OCI-LY7 (cell line): ENCODE data around the gene THEMIS. TPM values are rescaled to one million over a fixed set of nuclear protein-coding genes. Genes with fewer than 3 reads are reported as not detected.

Source experiments
- BruUV-seq: library from RNA; stranded (reverse); fragments of 400-500 nt; replicated peaks from 2 replicates; lab custom pipeline; 2021; lab: Mats Ljungman, UMichigan
- CTCF ChIA-PET: fragments of 300-600 bp; sonication (Branson Sonifier 250); formaldehyde crosslinking; loops from one replicate; lab custom pipeline; 2022; ENCODE audit warnings: antibody characterized with exemption; ENCODE audit not compliant: unreplicated experiment; lab: Charles Lee
- POLR2A ChIA-PET: fragments of 300-600 bp; sonication (Branson Sonifier 250); formaldehyde crosslinking; loops from one replicate; lab custom pipeline; 2022; ENCODE audit warnings: antibody characterized with exemption; lab: Charles Lee
- DNase-seq: peaks from one replicate; pipeline ENCODE4 v3.0.0-alpha.2; 2015; ENCODE audit warnings: low spot score
- H2AFZ ChIP-seq: fragments of 200-600 bp; sonication (generic), shearing (Covaris generic); 2 replicates; pipeline ENCODE4 v1.6.1; 2014; ENCODE audit warnings: mild to moderate bottlenecking, antibody characterized with exemption, low read length, moderate library complexity
- H3K27ac ChIP-seq: fragments of 200-600 bp; sonication (generic); 2 replicates; pipeline ENCODE4 v1.5.1; 2014; ENCODE audit warnings: mixed run types, low read depth, mild to moderate bottlenecking, moderate library complexity, low read length, inconsistent platforms; ENCODE audit not compliant: poor library complexity, severe bottlenecking
- H3K36me3 ChIP-seq: fragments of 200-600 bp; sonication (generic); 2 replicates; pipeline ENCODE4 v1.6.1; 2014; ENCODE audit warnings: mild to moderate bottlenecking, antibody characterized with exemption, low read length, moderate library complexity, mixed read lengths; ENCODE audit not compliant: insufficient read depth
- H3K4me1 ChIP-seq: fragments of 200-600 bp; sonication (generic); 2 replicates; pipeline ENCODE4 v1.5.1; 2014; ENCODE audit warnings: mild to moderate bottlenecking, low read length; ENCODE audit not compliant: insufficient read depth, poor library complexity, severe bottlenecking
- H3K4me2 ChIP-seq: fragments of 200-600 bp; sonication (generic); 2 replicates; pipeline ENCODE4 v1.6.1; 2014; ENCODE audit warnings: mild to moderate bottlenecking, low read length
- H3K4me3 ChIP-seq: fragments of 200-600 bp; sonication (generic); 2 replicates; pipeline ENCODE4 v1.5.1; 2014; ENCODE audit warnings: mild to moderate bottlenecking, low read depth, low read length; ENCODE audit not compliant: poor library complexity, severe bottlenecking
- H3K79me2 ChIP-seq: fragments of 200-600 bp; sonication (generic); 2 replicates; pipeline ENCODE4 v1.6.1; 2016; ENCODE audit warnings: low read depth, mild to moderate bottlenecking, low read length, moderate library complexity, mixed read lengths; ENCODE audit not compliant: insufficient read depth
- H3K9me2 ChIP-seq: fragments of 200-600 bp; sonication (generic); 2 replicates; pipeline ENCODE4 v1.6.1; 2016; ENCODE audit warnings: mild to moderate bottlenecking, low read length, mixed read lengths; ENCODE audit not compliant: insufficient read depth
- H3K9me3 ChIP-seq: fragments of 200-600 bp; sonication (generic); 2 replicates; pipeline ENCODE4 v1.6.1; 2014; ENCODE audit warnings: mild to moderate bottlenecking, mixed run types, low read length, mixed read lengths
- H4K20me1 ChIP-seq: fragments of 200-600 bp; sonication (generic); 2 replicates; pipeline ENCODE4 v1.6.1; 2014; ENCODE audit warnings: mild to moderate bottlenecking, antibody characterized with exemption, low read length, moderate library complexity, mixed read lengths; ENCODE audit not compliant: insufficient read depth
- EZH2phosphoT487 ChIP-seq: fragments of 200-600 bp; sonication (generic); IDR thresholded peaks from 2 replicates; pipeline ENCODE4 v1.6.1; 2018; ENCODE audit warnings: low read depth, borderline replicate concordance, mild to moderate bottlenecking, mixed run types, antibody characterized with exemption, low read length, moderate library complexity, mixed read lengths
- intact Hi-C: fragments of 100-400 bp; cut with micrococcal nuclease; formaldehyde crosslinking; loops from one replicate; pipeline ENCODE4 v1.10.0; 2022; ENCODE audit not compliant: unreplicated experiment
- total RNA-seq, 2 experiments: library from RNA; depleted of rRNA in 1 of 2; stranded (reverse); fragments of >200 nt in 1 of 2; shearing (Covaris generic) in 1 of 2; gene quantifications; 2 replicates each; pipeline ENCODE4 v1.2.3, GENCODE V29; 2014 to 2022
- TF ChIP-seq, protein P1 (sequence below): fragments of 200-600 bp; sonication (generic); conservative IDR thresholded peaks from 2 replicates; pipeline ENCODE4 v1.5.1; 2014; ENCODE audit warnings: mild to moderate bottlenecking, antibody characterized with exemption, low read length, moderate library complexity, mixed read lengths

THEMIS gene
- total RNA-seq, 2 experiments from 2014 or later, result not detected

DNA sequence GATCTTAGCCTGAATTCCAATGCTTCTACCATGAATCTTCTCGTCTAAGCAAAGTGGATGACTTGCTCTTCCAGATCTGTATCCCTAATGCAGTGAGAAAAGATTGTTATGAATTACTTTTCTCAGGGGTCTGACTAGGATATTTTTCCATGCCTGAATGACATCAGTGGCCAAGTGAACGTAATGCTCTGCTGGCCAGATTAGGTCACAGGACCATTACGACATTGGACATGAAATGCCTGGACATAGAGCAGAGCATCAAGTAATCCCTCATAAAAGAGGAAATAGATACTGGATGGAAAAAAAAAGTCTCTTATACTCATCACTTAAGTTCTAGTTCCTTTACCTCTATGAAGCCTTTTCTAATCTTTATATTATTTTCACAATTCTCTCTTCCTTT, 12.1 kb upstream of the THEMIS start:
- CTCF ChIA-PET, result no interaction called here
- no peak for DNase-seq
- H3K4me1 ChIP-seq, result no peaks in the 10 kb centered on the region
- H3K9me3 ChIP-seq, result no peaks in the 10 kb centered on the region
- H2AFZ ChIP-seq, result no peak overlapping the region
- TF ChIP-seq, protein P1, sequence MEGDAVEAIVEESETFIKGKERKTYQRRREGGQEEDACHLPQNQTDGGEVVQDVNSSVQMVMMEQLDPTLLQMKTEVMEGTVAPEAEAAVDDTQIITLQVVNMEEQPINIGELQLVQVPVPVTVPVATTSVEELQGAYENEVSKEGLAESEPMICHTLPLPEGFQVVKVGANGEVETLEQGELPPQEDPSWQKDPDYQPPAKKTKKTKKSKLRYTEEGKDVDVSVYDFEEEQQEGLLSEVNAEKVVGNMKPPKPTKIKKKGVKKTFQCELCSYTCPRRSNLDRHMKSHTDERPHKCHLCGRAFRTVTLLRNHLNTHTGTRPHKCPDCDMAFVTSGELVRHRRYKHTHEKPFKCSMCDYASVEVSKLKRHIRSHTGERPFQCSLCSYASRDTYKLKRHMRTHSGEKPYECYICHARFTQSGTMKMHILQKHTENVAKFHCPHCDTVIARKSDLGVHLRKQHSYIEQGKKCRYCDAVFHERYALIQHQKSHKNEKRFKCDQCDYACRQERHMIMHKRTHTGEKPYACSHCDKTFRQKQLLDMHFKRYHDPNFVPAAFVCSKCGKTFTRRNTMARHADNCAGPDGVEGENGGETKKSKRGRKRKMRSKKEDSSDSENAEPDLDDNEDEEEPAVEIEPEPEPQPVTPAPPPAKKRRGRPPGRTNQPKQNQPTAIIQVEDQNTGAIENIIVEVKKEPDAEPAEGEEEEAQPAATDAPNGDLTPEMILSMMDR, result no peak
- TF ChIP-seq EZH2phosphoT487, result no peak
- no peaks in the 10 kb centered on the region for H3K36me3 ChIP-seq
- no peak overlapping the region for H3K27ac ChIP-seq
- H3K4me2 ChIP-seq, result no peak overlapping the region
- no peaks in the 10 kb centered on the region for H4K20me1 ChIP-seq
- H3K9me2 ChIP-seq, result no peaks in the 10 kb centered on the region
- POLR2A ChIA-PET, result no interaction called here
- intact Hi-C loops, result no loop called here
- no peak overlapping the region for H3K4me3 ChIP-seq
- no TSS peak for BruUV-seq
- no peaks in the 10 kb centered on the region for H3K79me2 ChIP-seq

GRCh38 chr6:127907960-127908640, 7.2 kb upstream of the THEMIS start:
- no peaks in the 10 kb centered on the region for H3K9me2 ChIP-seq
- intact Hi-C loops, result no loop called here
- no TSS peak for BruUV-seq
- H3K9me3 ChIP-seq, result no peaks in the 10 kb centered on the region
- no peak overlapping the region for H2AFZ ChIP-seq
- ChIA-PET POLR2A (no interaction called here), CTCF (no interaction called here)
- H3K4me3 ChIP-seq, result no peak overlapping the region
- DNase-seq, result no peak
- no peak overlapping the region for H3K27ac ChIP-seq
- TF ChIP-seq, protein P1, result no peak
- TF ChIP-seq EZH2phosphoT487, result no peak
- no peaks in the 10 kb centered on the region for H3K4me1 ChIP-seq
- H3K36me3 ChIP-seq, result no peaks in the 10 kb centered on the region
- H3K79me2 ChIP-seq, result no peaks in the 10 kb centered on the region
- no peak overlapping the region for H3K4me2 ChIP-seq
- H4K20me1 ChIP-seq, result no peaks in the 10 kb centered on the region

GRCh38 chr6:127904160-127904559, 3.3 kb upstream of the THEMIS start:
- no peaks in the 10 kb centered on the region for H3K79me2 ChIP-seq
- H3K4me2 ChIP-seq, result no peak overlapping the region
- DNase-seq, result no peak
- ChIA-PET POLR2A (no interaction called here), CTCF (no interaction called here)
- no TSS peak for BruUV-seq
- H3K4me1 ChIP-seq, result no peaks in the 10 kb centered on the region
- no peak overlapping the region for H3K4me3 ChIP-seq
- no peak overlapping the region for H3K27ac ChIP-seq
- no peaks in the 10 kb centered on the region for H3K9me2 ChIP-seq
- TF ChIP-seq, protein P1, result no peak
- TF ChIP-seq EZH2phosphoT487, result no peak
- H4K20me1 ChIP-seq, result no peaks in the 10 kb centered on the region
- no peaks in the 10 kb centered on the region for H3K9me3 ChIP-seq
- no peak overlapping the region for H2AFZ ChIP-seq
- no peaks in the 10 kb centered on the region for H3K36me3 ChIP-seq
- intact Hi-C loops, result no loop called here
